K562 (cell line): Measurements from ENCODE around the gene NUP88. TPM values are rescaled to one million over a fixed set of nuclear protein-coding genes. Genes with fewer than 3 reads are reported as not detected.

ENCODE experiments used
- CREB1 ChIP-seq, 2 experiments: sonication (generic) in 1 of 2; formaldehyde crosslinking in 1 of 2; IDR thresholded peaks; 2 replicates each; pipeline versions ENCODE4 v1.6.1 to v1.8.0; 2012 to 2022; ENCODE audit warnings: inconsistent platforms in 1 of 2, mild to moderate bottlenecking in 1 of 2, missing genetic modification reagents in 1 of 2, moderate library complexity in 1 of 2
- MECOM ChIP-seq: fragments of 250-450 bp; sonication (Bioruptor Pico); IDR thresholded peaks from 2 replicates; pipeline ENCODE4 v1.8.0; 2022; ENCODE audit warnings: inconsistent platforms
- SRF ChIP-seq, 2 experiments: fragments of 250-450, 450-650 bp in 1 of 2; sonication (Bioruptor Pico) in 1 of 2; sonication (generic) in 1 of 2; formaldehyde crosslinking; IDR thresholded peaks; 2 replicates each; pipeline versions ENCODE4 v1.5.0 to v1.5.1; 2020 to 2022; ENCODE audit warnings: mild to moderate bottlenecking in 1 of 2, missing genetic modification reagents in 1 of 2
- TFAM ChIP-seq: fragments of 250-450 bp; sonication (Bioruptor Pico); conservative IDR thresholded peaks from 2 replicates; pipeline ENCODE4 v1.5.0; 2021; ENCODE audit warnings: mild to moderate bottlenecking, moderate library complexity
- ZC3H4 ChIP-seq: sonication (generic); formaldehyde crosslinking; IDR thresholded peaks from 2 replicates; pipeline ENCODE4 v1.9.0; 2021; ENCODE audit warnings: missing genetic modification reagents, borderline replicate concordance
- ZNF586 ChIP-seq: fragments of 450-650 bp; formaldehyde crosslinking; conservative IDR thresholded peaks from 2 replicates; pipeline ENCODE4 v1.4.0; 2020; ENCODE audit warnings: mild to moderate bottlenecking, moderate library complexity
- ZNF668 ChIP-seq: fragments of 250-450 bp; sonication (Bioruptor Pico); IDR thresholded peaks from 2 replicates; pipeline ENCODE4 v1.8.0; 2022; ENCODE audit warnings: mild to moderate bottlenecking, inconsistent platforms
- polyA plus RNA-seq, 8 experiments: library from polyadenylated mRNA; depleted of rRNA in 4 of 8; stranded (reverse) in 5 of 8; unstranded in 3 of 8; fragments of >200 nt; fragmentation: Nextera tagmentation in 2 of 8; fragmentation: Illumina TruSeq in 1 of 8; extraction: Ambion mirVana in 2 of 8; extraction: Trizol in 1 of 8; gene quantifications; 2 replicates each; pipeline versions ENCODE4 v1.2.1 to v1.2.3, GENCODE V29; 2011 to 2014; ENCODE audit warnings: inconsistent platforms in 1 of 8, missing spikeins in 1 of 8
- total RNA-seq, 7 experiments: library from RNA; depleted of rRNA in 6 of 7; stranded (reverse); fragments of >200 nt in 6 of 7; fragmentation: Illumina TruSeq in 2 of 7; extraction: Trizol in 2 of 7; gene quantifications; 2 replicates each; pipeline versions ENCODE4 v1.2.1 to v1.2.3, GENCODE V29; 2011 to 2021; ENCODE audit warnings: low replicate concordance in 1 of 7
- TF ChIP-seq, protein P1 (sequence below): IDR thresholded peaks from 3 replicates; pipeline ENCODE4 v1.6.1; 2011; ENCODE audit warnings: borderline replicate concordance, mild to moderate bottlenecking, moderate library complexity; ENCODE audit not compliant: insufficient read length; ENCODE audit errors: extremely low read depth
- TF ChIP-seq, protein P2 (sequence below): fragments of 250-450 bp; sonication (Bioruptor Pico); IDR thresholded peaks from 2 replicates; pipeline ENCODE4 v1.4.0; 2020

NUP88 gene
- total and polyA plus RNA-seq, 9 of the 15 experiments (the other 6 are each of a cell fraction or from before 2014, with no cell fraction given): 59.9 to 160 (median 119) TPM

DNA sequence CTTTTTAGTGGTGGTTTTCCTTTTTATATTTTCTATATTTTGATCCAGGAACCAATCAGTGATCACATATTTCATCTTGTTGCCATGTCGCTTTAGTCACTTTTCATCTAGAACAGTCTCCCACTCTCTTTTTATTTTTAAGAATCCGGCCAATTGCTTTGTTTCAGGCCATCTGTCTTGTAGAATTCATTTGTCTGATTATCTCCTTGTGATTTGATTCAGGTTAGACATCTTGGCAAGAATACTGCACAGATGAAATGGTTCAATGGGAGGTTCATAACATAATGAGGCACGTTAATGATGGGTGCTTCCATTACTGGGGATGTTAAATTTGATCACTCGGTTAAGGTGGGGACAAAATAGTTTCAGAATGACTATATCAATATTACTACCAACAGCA, 49.1 kb downstream of the NUP88 start (continued):
- TF ChIP-seq, protein P1, sequence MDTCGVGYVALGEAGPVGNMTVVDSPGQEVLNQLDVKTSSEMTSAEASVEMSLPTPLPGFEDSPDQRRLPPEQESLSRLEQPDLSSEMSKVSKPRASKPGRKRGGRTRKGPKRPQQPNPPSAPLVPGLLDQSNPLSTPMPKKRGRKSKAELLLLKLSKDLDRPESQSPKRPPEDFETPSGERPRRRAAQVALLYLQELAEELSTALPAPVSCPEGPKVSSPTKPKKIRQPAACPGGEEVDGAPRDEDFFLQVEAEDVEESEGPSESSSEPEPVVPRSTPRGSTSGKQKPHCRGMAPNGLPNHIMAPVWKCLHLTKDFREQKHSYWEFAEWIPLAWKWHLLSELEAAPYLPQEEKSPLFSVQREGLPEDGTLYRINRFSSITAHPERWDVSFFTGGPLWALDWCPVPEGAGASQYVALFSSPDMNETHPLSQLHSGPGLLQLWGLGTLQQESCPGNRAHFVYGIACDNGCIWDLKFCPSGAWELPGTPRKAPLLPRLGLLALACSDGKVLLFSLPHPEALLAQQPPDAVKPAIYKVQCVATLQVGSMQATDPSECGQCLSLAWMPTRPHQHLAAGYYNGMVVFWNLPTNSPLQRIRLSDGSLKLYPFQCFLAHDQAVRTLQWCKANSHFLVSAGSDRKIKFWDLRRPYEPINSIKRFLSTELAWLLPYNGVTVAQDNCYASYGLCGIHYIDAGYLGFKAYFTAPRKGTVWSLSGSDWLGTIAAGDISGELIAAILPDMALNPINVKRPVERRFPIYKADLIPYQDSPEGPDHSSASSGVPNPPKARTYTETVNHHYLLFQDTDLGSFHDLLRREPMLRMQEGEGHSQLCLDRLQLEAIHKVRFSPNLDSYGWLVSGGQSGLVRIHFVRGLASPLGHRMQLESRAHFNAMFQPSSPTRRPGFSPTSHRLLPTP: no peak
- TF ChIP-seq MECOM (CRISPR knock-in tag): no peak
- TF ChIP-seq ZNF586 (CRISPR knock-in tag): no peak
- no peak for TF ChIP-seq CREB1 (IDR thresholded peaks at IDR 0.05)
- TF ChIP-seq CREB1 (CRISPR knock-in tag; IDR thresholded peaks at IDR 0.05): no peak
- no peak for TF ChIP-seq ZC3H4 (CRISPR knock-in tag)
- TF ChIP-seq TFAM (CRISPR knock-in tag): no peak
- TF ChIP-seq SRF (CRISPR knock-in tag; IDR thresholded peaks at IDR 0.05): no peak
- TF ChIP-seq, protein P2, sequence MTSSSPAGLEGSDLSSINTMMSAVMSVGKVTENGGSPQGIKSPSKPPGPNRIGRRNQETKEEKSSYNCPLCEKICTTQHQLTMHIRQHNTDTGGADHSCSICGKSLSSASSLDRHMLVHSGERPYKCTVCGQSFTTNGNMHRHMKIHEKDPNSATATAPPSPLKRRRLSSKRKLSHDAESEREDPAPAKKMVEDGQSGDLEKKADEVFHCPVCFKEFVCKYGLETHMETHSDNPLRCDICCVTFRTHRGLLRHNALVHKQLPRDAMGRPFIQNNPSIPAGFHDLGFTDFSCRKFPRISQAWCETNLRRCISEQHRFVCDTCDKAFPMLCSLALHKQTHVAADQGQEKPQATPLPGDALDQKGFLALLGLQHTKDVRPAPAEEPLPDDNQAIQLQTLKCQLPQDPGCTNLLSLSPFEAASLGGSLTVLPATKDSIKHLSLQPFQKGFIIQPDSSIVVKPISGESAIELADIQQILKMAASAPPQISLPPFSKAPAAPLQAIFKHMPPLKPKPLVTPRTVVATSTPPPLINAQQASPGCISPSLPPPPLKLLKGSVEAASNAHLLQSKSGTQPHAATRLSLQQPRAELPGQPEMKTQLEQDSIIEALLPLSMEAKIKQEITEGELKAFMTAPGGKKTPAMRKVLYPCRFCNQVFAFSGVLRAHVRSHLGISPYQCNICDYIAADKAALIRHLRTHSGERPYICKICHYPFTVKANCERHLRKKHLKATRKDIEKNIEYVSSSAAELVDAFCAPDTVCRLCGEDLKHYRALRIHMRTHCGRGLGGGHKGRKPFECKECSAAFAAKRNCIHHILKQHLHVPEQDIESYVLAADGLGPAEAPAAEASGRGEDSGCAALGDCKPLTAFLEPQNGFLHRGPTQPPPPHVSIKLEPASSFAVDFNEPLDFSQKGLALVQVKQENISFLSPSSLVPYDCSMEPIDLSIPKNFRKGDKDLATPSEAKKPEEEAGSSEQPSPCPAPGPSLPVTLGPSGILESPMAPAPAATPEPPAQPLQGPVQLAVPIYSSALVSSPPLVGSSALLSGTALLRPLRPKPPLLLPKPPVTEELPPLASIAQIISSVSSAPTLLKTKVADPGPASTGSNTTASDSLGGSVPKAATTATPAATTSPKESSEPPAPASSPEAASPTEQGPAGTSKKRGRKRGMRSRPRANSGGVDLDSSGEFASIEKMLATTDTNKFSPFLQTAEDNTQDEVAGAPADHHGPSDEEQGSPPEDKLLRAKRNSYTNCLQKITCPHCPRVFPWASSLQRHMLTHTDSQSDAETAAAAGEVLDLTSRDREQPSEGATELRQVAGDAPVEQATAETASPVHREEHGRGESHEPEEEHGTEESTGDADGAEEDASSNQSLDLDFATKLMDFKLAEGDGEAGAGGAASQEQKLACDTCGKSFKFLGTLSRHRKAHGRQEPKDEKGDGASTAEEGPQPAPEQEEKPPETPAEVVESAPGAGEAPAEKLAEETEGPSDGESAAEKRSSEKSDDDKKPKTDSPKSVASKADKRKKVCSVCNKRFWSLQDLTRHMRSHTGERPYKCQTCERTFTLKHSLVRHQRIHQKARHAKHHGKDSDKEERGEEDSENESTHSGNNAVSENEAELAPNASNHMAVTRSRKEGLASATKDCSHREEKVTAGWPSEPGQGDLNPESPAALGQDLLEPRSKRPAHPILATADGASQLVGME (CRISPR knock-in tag): no peak
- no peak for TF ChIP-seq ZNF668 (CRISPR knock-in tag)
- TF ChIP-seq, all 486 proteins: peak for 0
